Heart left ventricle (tissue), 13 donors: ENCODE data around the gene PATJ.

ENCODE experiments used
- POLR2A ChIP-seq, 2 donors: fragments of 450-650 bp; IDR thresholded peaks; one replicate each; pipeline ENCODE4 v1.6.1; 2017; ENCODE audit warnings: antibody characterized with exemption in 2 of 2, mild to moderate bottlenecking in 2 of 2, moderate library complexity in 2 of 2
- TF ChIP-seq, protein P1 (sequence below), 12 donors: fragments of 200-600 bp; sonication (generic) in 4 of 12; IDR thresholded peaks; one replicate each; pipeline versions ENCODE4 v1.5.0 to v1.8.0; 2018 to 2022; ENCODE audit warnings: antibody characterized with exemption in 12 of 12, mild to moderate bottlenecking in 5 of 12
- donor health status: ischemic (EF 13 %, LVEDD 7.1; RV severe dilation, severe dysfunction).
- donor health status: DM: no; HTN: yes; CAD: no.
- donor health status: DM: no; HTN: no; CAD: no.
- donor health status: ischemic (EF 25% LVEDD 6.9; RV normal size, moderate dysfunction).
- donor health status: ischemic (EF 25% LVEDD 5.7; RV mildly dilated, moderate dysfunction).
- donor health status: ischemic (EF 35%, LVEDD 5.7; RV mildly dilated, moderate dysfunction).
- donor health status: nonischemic (EF 11% LVEDD 7.7; RV severe dilation, severe dysfunction).
- donor health status: DM: yes; HTN: yes; CAD: no.
- donor health status: PGD.
- donor health status: ischemic (EF 29% LVEDD 5.4; RV normal size, mild dysfunction).
- donor health status: nonischemic (EF 23%, LVEDD 6.1; RV moderate dilation, normal function).

DNA sequence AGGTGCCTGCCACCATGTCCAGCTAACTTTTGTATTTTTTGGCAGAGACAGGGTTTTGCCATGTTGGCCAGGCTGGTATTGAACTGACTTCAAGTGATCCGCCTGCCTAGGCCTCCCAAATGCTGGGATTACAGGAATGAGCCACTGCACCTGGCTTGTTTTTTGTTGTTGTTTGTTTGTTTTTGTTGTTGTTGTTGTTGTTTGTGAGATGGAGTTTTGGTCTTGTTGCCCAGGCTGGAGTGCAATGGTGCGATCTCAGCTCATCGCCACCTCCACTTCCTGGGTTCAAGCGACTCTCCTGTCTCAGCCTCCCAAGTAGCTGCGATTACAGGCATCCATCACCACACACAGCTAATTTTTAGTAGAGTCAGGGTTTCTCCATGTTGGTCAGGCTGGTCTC lies 445.3 kb downstream of the PATJ start:
- TF ChIP-seq, protein P1, sequence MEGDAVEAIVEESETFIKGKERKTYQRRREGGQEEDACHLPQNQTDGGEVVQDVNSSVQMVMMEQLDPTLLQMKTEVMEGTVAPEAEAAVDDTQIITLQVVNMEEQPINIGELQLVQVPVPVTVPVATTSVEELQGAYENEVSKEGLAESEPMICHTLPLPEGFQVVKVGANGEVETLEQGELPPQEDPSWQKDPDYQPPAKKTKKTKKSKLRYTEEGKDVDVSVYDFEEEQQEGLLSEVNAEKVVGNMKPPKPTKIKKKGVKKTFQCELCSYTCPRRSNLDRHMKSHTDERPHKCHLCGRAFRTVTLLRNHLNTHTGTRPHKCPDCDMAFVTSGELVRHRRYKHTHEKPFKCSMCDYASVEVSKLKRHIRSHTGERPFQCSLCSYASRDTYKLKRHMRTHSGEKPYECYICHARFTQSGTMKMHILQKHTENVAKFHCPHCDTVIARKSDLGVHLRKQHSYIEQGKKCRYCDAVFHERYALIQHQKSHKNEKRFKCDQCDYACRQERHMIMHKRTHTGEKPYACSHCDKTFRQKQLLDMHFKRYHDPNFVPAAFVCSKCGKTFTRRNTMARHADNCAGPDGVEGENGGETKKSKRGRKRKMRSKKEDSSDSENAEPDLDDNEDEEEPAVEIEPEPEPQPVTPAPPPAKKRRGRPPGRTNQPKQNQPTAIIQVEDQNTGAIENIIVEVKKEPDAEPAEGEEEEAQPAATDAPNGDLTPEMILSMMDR (IDR thresholded peaks at IDR 0.05): no peak
- no peak for TF ChIP-seq POLR2A (IDR thresholded peaks at IDR 0.05)
